Hindlimb muscle (tissue), 1 donor: ENCODE results near the gene TRPM5. TPM values are rescaled to one million over a fixed set of nuclear protein-coding genes. Genes with fewer than 3 reads are reported as not detected.

Source experiments
- DNase-seq: peaks from one replicate; pipeline ENCODE4 v3.0.0-alpha.2; 2013
- polyA plus RNA-seq: library from polyadenylated mRNA; unstranded; fragments of 120-200 nt; gene quantifications from one replicate; pipeline ENCODE4 v1.2.1, GENCODE V29; 2013; ENCODE audit not compliant: insufficient read length

The TRPM5 gene
- polyA plus RNA-seq, 1 donor, result 0.08 TPM

DNA sequence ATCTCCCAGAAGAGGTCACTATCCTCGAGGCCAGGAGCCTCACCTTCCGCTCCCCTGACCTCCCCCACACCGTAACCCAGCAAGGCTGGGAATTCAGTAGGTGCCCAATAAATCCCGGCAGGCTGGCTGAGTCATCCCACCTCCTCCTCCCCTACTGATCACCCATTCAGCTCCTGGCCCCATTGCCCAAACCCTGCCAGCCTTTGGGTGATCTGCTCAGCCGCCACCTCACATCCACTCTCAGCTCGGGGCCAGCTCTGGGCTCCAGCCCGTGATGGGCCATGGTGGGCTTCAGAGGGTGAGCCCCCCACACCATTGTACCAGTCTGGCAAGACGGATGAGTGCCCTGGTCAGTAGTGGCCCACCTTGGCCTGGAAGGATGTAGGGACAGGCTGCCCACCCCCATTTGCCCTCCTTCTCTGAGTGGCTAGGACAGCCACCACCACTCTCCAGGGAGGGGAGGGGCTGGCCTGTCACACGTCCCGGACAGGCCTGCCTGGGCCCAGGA, 8.2 kb downstream of the TRPM5 start:
- DNase-seq, result no peak

DNA sequence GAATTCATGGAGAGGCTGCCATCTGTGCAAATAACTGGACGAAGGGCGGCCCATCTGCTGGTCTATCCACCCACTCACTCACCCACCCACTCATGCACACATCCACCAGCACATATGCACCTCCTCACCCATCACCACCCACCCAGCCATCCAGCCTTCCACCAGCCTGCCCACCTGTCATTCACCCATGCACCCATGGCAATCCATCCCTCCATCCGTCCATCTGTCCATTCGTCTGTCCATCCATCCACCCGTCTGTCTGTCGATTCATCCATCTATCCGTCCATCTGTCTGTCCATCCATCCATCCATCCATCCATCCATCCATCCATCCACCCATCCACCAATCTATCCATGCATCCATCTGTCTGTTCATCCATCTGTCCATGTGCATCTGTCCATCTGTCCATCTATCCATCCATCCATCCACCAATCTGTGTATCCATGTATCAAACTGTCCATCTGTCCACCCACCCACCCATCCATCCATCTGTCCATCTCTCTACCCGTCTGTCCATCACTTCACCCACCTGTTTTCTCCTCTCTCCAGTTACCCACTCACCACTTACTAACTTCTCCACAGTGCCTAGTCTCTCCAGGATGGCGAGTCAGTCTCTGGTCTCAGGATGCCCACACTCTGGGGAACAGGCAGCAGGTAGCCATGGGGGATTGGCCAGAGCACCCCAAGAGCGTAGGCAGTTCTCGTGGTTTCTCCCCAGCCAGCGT, 8.9 kb downstream of the TRPM5 start:
- DNase-seq, result no peak

DNA sequence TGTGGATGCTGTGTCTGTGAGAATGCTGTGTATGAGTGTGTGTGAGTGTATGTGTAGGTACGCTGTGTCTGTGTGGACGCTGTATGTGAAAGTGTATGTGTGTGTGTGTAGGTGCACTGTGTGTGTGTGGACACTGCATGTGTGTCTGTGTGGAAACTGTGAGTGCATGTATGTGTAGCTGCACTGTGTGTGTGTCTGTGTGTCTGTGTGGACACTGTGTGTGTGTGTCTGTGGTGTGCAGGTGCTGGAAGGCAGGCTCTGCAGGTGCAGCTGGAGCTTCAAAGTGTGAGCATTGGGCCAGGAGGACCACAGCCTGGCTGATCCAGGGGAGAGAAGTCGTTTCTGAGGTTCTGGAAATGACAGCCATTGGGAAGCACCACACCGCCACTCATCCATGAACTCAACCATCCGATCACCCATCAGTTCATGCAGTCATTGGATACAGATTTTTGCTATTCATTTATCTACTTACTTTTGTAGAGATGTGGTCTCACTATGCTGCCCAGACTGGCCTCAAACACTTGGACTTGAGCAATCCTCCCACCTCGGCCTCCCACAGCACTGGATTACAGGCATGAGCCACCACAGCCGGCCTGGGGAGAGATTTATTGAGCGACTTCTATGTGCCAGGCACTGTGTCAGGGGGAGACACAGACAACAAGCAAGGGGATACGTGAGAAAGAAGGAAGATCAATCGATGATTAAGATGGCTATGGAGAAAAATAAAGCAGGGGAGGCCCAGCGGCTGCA, 9.6 kb downstream of the TRPM5 start:
- DNase-seq, result no peak

GRCh38 chr11:2434008-2434407, 10.3 kb downstream of the TRPM5 start:
- no peak for DNase-seq

GRCh38 chr11:2433106-2433925, 11.0 kb downstream of the TRPM5 start:
- no peak for DNase-seq

GRCh38 chr11:2432628-2433071, 11.7 kb downstream of the TRPM5 start:
- no peak for DNase-seq

- no peak for DNase-seq
Measured at GRCh38 chr11:2432171-2432621, 12.1 kb downstream of the TRPM5 start.

- DNase-seq, result no peak
Measured at GRCh38 chr11:2431395-2431794, 12.9 kb downstream of the TRPM5 start.

- no peak for DNase-seq
Measured at GRCh38 chr11:2428322-2428795, 16.0 kb downstream of the TRPM5 start.

DNA sequence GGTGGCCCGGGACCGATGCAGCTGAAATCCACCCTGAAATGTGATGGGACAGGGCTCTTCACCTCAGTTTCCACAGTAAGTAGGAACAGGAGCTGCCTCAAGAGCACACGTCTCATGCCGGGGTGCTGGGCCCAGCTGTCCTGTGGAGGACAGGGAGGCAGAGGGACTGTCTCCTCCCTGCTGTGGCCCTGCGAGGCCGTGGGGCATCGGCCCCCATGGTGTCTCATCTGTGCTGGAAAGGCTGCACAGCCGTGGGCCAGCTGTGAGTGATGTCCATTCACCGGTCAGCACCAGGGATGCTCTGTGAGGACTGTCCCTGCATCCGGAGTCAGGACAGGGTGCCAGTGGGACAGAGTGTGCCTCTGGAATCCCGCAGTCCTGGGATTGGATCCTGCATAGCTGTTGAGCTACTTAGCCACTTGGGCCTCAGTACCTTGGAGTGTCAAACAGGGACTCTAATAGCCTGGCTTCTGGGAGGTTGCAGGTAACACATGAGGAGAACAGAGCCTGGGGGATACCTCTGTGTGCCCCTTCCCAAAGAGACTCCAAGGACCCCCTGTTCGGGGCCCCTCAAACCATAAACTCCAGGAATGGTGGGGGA, 16.5 kb downstream of the TRPM5 start:
- DNase-seq, result no peak

GRCh38 chr11:2426826-2427521, 17.3 kb downstream of the TRPM5 start:
- no peak for DNase-seq

- DNase-seq, result no peak
Measured at GRCh38 chr11:2426221-2426620, 18.1 kb downstream of the TRPM5 start.

DNA sequence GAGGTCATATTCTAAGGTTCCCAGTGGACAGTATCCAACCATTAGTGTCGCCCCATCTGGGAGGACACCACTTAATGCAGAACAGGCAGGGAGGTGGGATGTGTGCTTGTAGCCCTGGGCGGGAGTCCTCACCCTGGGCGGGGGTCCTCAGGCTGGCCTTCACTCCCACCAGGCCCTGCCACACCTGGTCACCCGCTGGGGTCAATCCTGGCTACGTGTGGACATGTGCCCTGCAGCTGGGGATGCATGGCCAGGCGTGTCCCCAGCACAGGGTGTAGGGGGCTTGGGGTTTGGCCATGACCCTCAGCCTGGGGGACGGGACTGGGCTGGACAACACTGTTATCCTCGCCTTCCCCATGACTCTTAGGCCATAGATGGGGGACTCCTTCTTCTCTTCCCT, 18.8 kb downstream of the TRPM5 start:
- no peak for DNase-seq

GRCh38 chr11:2424811-2425495, 19.4 kb downstream of the TRPM5 start:
- no peak for DNase-seq

DNA sequence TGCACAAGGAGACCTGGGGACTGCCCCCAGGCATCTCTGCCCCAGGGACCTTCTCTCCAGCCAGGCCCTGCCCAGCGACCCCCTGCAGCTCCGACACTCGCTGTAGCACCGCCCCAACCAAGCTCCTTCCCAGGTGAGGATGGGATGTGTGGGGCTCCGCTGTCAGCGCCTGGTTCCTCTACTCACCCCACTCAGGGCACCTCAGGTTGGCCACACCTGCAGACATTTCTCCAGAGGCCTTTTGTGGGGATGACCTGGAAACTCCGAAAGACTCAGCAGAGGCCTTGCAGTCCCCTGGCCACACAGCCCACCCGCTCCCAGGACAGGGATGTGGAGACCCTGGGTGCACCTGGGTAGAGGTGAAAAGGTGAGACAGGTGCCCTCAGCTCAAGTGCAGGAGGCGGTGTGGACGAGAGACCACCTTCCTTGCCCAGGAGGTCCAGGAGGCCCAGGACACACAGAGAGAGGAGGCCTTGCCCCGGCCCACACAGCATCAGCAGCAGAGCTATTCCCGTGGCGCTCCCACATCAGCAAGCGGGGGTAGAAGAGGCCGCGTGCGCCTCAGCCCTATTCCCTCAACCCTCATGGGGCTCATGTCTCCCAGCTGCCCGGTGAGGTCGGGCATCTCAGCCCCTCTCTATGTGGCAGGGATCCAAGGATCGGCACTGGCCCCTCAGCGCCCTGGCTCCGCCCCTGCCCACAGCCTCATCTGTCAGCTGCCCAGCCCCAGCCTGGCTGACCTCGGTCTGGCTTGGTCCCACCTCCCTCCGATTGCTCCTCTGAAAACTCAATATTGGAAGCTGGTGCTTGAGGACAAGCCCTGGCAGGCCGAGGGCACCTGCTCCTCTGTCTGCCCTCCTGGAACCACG, 20.9 kb downstream of the TRPM5 start:
- no peak for DNase-seq

GRCh38 chr11:2422461-2423156, 21.7 kb downstream of the TRPM5 start:
- no peak for DNase-seq

GRCh38 chr11:2421996-2422395, 22.3 kb downstream of the TRPM5 start:
- DNase-seq, result no peak

DNA sequence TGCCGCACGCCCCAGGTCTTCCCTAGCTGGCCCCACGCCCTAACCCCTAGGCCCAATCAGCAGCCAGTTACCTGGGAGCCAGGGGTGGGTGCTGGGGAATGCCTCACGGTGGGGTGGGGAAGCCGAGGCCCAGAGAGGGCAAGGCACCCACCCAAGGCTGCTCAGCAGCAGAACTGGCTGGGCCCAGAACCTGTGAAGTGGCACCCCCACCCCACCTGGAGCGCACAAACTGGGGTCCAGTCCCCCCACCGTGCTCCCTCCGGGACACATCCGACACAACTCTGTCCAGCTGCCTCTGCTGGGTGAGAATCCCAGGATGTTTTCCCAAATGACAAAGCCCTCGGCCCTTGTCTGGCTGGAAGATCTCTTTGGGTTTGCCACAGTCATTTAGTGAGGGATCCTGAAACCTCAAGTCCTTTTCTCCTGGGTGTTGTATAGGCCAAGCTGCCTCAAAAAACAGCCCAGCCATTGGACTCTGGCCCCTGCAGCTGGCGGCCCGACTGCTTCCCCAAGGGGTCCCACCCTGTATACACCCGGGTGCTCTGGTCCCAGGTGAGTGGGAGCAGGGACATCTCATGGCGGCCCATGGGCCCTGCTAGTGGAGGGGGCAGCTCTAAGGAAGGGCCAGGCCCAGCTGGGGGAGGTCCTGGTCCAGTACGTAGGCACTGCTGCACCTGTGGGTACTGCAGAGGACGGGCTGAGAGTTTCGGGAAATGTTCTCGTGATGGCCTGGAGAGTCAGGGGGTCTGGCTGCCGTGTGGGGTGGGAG, 22.9 kb downstream of the TRPM5 start:
- no peak for DNase-seq
